MM.1S (cell line): ENCODE measurements around the gene WBP1.

Source experiments
- EZH2 ChIP-seq: fragments of 300-600 bp; sonication (generic); optimal IDR thresholded peaks from 2 replicates; pipeline ENCODE3; 2017; ENCODE audit warnings: low read depth, mild to moderate bottlenecking, antibody characterized with exemption, low read length, mixed read lengths
- EZH2phosphoT487 ChIP-seq: fragments of 300-600 bp; sonication (generic); IDR thresholded peaks from 2 replicates; pipeline ENCODE4 v1.6.1; 2018; ENCODE audit warnings: antibody characterized with exemption, low read length
- TF ChIP-seq, protein P1 (sequence below): fragments of 300-600 bp; sonication (generic); IDR thresholded peaks from 2 replicates; pipeline ENCODE4 v1.5.1; 2016; ENCODE audit warnings: antibody characterized with exemption, low read length, mixed read lengths

DNA sequence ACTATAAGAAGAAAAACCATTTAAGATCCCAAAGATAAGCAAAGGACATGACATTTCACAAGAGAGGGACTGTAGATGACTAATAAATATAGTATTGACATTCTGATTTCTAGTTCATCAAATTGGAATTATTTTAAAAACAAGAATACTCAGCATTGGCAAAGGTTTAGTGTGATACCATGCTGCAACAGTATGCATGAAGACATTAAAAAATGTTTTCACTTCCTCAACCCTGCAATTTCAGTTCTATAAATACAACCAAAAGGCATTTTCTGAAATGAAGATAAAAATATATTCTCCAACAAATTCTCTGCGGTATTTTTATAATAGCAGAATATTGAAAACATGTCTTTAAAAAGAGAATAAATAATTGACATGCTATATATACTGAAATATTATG is 38.9 kb upstream of the WBP1 start:
- TF ChIP-seq EZH2phosphoT487 = no peak
- no peak for TF ChIP-seq EZH2
- TF ChIP-seq, protein P1, sequence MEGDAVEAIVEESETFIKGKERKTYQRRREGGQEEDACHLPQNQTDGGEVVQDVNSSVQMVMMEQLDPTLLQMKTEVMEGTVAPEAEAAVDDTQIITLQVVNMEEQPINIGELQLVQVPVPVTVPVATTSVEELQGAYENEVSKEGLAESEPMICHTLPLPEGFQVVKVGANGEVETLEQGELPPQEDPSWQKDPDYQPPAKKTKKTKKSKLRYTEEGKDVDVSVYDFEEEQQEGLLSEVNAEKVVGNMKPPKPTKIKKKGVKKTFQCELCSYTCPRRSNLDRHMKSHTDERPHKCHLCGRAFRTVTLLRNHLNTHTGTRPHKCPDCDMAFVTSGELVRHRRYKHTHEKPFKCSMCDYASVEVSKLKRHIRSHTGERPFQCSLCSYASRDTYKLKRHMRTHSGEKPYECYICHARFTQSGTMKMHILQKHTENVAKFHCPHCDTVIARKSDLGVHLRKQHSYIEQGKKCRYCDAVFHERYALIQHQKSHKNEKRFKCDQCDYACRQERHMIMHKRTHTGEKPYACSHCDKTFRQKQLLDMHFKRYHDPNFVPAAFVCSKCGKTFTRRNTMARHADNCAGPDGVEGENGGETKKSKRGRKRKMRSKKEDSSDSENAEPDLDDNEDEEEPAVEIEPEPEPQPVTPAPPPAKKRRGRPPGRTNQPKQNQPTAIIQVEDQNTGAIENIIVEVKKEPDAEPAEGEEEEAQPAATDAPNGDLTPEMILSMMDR = no peak
